ENCODE results near the gene LPIN3.

Gene LPIN3

GRCh38 chr20:41363601-41364000 lies 23.0 kb downstream of the LPIN3 start:
- no peak for TF ChIP-seq CTCF (IDR thresholded peaks at IDR 0.05; ENCODE audit: insufficient read depth, low read length, poor library complexity, severe bottlenecking)
- Histone ChIP-seq H3K4me3 (replicated peaks; ENCODE audit: low read depth, low read length) (no peak overlapping the region), H3K27me3 (replicated peaks; ENCODE audit: control insufficient read depth, insufficient read depth, low read length) (no peaks in the 10 kb centered on the region; the same call in none of the 2 replicates), H3K36me3 (ENCODE audit: control insufficient read depth, insufficient read depth, low read length) (no peaks in the 10 kb centered on the region)
- DNase-seq (ENCODE audit: extremely low read depth, insufficient read length): no peak

GRCh38 chr20:41364236-41364855 lies 23.7 kb downstream of the LPIN3 start:
- H3K36me3 ChIP-seq (ENCODE audit: control insufficient read depth, insufficient read depth, low read length): no peaks in the 10 kb centered on the region
- H3K27me3 ChIP-seq (replicated peaks; ENCODE audit: control insufficient read depth, insufficient read depth, low read length): no peaks in the 10 kb centered on the region; the same call in none of the 2 replicates
- TF ChIP-seq CTCF (IDR thresholded peaks at IDR 0.05; ENCODE audit: insufficient read depth, low read length, poor library complexity, severe bottlenecking): no peak
- no peak for DNase-seq (ENCODE audit: extremely low read depth, insufficient read length)
- H3K4me3 ChIP-seq (replicated peaks; ENCODE audit: low read depth, low read length): no peak overlapping the region

GRCh38 chr20:41364967-41365765 lies 24.5 kb downstream of the LPIN3 start:
- no peak for DNase-seq (ENCODE audit: extremely low read depth, insufficient read length)
- H3K4me3 ChIP-seq (replicated peaks; ENCODE audit: low read depth, low read length): no peak overlapping the region
- H3K27me3 ChIP-seq (replicated peaks; ENCODE audit: control insufficient read depth, insufficient read depth, low read length): no peaks in the 10 kb centered on the region; the same call in none of the 2 replicates
- TF ChIP-seq CTCF (IDR thresholded peaks at IDR 0.05; ENCODE audit: insufficient read depth, low read length, poor library complexity, severe bottlenecking): no peak
- H3K36me3 ChIP-seq (ENCODE audit: control insufficient read depth, insufficient read depth, low read length): no peaks in the 10 kb centered on the region

GRCh38 chr20:41365777-41366545 lies 25.3 kb downstream of the LPIN3 start:
- no peak for DNase-seq (ENCODE audit: extremely low read depth, insufficient read length)
- no peaks in the 10 kb centered on the region; the same call in none of the 2 replicates for H3K27me3 ChIP-seq (replicated peaks; ENCODE audit: control insufficient read depth, insufficient read depth, low read length)
- TF ChIP-seq CTCF (IDR thresholded peaks at IDR 0.05; ENCODE audit: insufficient read depth, low read length, poor library complexity, severe bottlenecking): no peak
- H3K4me3 ChIP-seq (replicated peaks; ENCODE audit: low read depth, low read length): no peak overlapping the region
- H3K36me3 ChIP-seq (ENCODE audit: control insufficient read depth, insufficient read depth, low read length): no peaks in the 10 kb centered on the region

GRCh38 chr20:41366546-41367392 lies 26.1 kb downstream of the LPIN3 start, which contains the start of gene EMILIN3:
EMILIN3 (minus strand) TSS chr20:41366818; CDS start chr20:41366634, 184 bp downstream.
- Histone ChIP-seq H3K4me3 (replicated peaks; ENCODE audit: low read depth, low read length) (no peak within 1 kb of the TSS), H3K36me3 (ENCODE audit: control insufficient read depth, insufficient read depth, low read length) (no peaks in the 10 kb centered on the region), H3K27me3 (replicated peaks; ENCODE audit: control insufficient read depth, insufficient read depth, low read length) (no peaks in the 10 kb centered on the region; the same call in none of the 2 replicates)
- TF ChIP-seq CTCF (IDR thresholded peaks at IDR 0.05; ENCODE audit: insufficient read depth, low read length, poor library complexity, severe bottlenecking): no peak
- no peak for DNase-seq (ENCODE audit: extremely low read depth, insufficient read length)

All from GM06990 (cell line).